Measurements from ENCODE around the gene AP5Z1.

AP5Z1 gene

DNA sequence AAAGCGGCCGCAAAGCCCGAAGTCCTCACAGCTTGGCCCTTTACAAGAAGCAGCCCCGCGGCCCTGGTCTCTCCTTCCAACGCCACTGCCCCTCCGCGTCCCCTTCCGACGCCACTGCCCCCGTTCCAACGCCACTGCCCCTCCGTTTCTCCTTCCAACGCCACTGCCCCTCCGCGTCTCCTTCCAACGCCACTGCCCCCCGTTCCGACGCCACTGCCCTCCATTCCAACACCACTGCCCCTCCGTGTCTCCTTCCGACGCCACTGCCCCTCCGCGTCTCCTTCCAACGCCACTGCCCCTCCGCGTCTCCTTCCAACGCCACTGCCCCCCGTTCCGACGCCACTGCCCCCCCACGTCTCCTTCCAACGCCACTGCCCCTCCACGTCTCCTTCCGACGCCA, 33.1 kb downstream of the AP5Z1 start:
- no peak for DNase-seq (ENCODE audit: extremely low read depth, low read depth)
- no peak for TF ChIP-seq CTCF (IDR thresholded peaks at IDR 0.05; ENCODE audit: low read depth, low read length)

- TF ChIP-seq CTCF (IDR thresholded peaks at IDR 0.05; ENCODE audit: low read depth, low read length): no peak
- no peak for DNase-seq (ENCODE audit: extremely low read depth, low read depth)
These were observed 33.7 kb downstream of the AP5Z1 start for GRCh38 chr7:4809091-4809591.

DNA sequence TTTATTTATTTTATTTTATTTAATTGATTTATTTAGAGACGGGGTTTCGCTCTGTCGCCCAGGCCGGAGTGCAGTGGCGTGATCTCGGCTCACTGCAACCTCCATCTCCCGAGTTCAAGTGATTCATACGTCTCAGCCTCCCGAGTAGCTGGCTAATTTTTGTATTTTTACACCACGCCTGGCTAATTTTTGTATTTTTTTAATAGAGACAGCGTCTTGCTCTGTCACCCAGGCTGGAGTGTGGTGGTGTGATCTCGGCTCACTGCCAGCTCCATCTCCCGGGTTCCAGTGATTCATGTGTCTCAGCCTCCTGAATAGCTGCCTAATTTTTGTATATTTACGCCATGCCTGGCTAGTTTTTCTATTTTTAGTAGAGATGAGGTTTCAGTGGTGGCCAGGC, 34.2 kb downstream of the AP5Z1 start:
- no peak for DNase-seq (ENCODE audit: extremely low read depth, low read depth)
- no peak for TF ChIP-seq CTCF (IDR thresholded peaks at IDR 0.05; ENCODE audit: low read depth, low read length)

GRCh38 chr7:4814433-4814832, 39.0 kb downstream of the AP5Z1 start:
- no peak for TF ChIP-seq CTCF (IDR thresholded peaks at IDR 0.05; ENCODE audit: low read depth, low read length)
- DNase-seq (ENCODE audit: extremely low read depth, low read depth): no peak

DNA sequence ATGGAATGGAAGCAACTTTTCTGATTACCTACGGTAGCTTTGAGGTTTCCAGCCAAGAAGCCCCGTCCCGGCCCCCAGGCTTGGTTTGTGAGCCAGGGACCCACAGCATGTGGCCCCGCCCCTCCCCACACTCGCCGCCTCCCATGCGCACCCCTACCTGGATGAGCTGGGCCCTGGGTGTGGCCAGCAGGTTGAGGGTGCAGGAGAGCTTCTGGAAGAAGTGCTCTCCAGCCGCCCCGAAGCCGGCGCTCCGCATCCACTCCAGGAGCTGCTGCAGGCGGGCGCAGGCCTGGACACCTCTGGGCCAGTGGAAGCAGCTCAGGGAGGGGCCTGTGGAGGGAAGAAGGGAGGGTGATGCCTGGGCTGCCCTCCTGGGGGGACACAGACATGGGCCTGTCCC, 39.7 kb downstream of the AP5Z1 start:
- DNase-seq (ENCODE audit: extremely low read depth, low read depth): no peak
- no peak for TF ChIP-seq CTCF (IDR thresholded peaks at IDR 0.05; ENCODE audit: low read depth, low read length)

- no peak for DNase-seq (ENCODE audit: extremely low read depth, low read depth)
- TF ChIP-seq CTCF (IDR thresholded peaks at IDR 0.05; ENCODE audit: low read depth, low read length): no peak
These were observed 40.4 kb downstream of the AP5Z1 start for GRCh38 chr7:4815609-4816418.

- no peak for DNase-seq (ENCODE audit: extremely low read depth, low read depth)
- no peak for TF ChIP-seq CTCF (IDR thresholded peaks at IDR 0.05; ENCODE audit: low read depth, low read length)
These were observed 41.1 kb downstream of the AP5Z1 start for GRCh38 chr7:4816419-4817080.
